ENCODE measurements around the gene NCBP1. TPM values are rescaled to one million over a fixed set of nuclear protein-coding genes. Genes with fewer than 3 reads are reported as not detected.

NCBP1 gene
- total RNA-seq, 2 experiments from 2014 or later, result 50.7 to 53.5 TPM

- intact Hi-C loops (cut with DNase I, micrococcal nuclease), result loop anchor here (1.0 to 5.0 kb wide), 5 partner anchors 91 to 1066 kb away; no protein-coding TSS in a partner anchor
- no peak overlapping the region for H3K4me3 ChIP-seq (ENCODE audit: low read length)
Observed at GRCh38 chr9:97711223-97711626, 77.6 kb downstream of the NCBP1 start.

GRCh38 chr9:97714435-97714834 is 80.8 kb downstream of the NCBP1 start:
- peaks cover 33% of the 10 kb centered on the region for H3K4me1 Mint-ChIP-seq (ENCODE audit: low read depth)
- TF ChIP-seq CTCF (IDR thresholded peaks at IDR 0.05), result no peak

More at GRCh38 chr9:97711223-97711626, 77.6 kb downstream of the NCBP1 start:
- Mint-ChIP-seq H3K9me3 (no peaks in the 10 kb centered on the region), H3K4me3 (no peak overlapping the region), H3K27ac (no peak overlapping the region), H3K4me1 (ENCODE audit: low read depth) (peaks cover 33% of the 10 kb centered on the region), H3K36me3 (ENCODE audit: low read depth) (no peaks in the 10 kb centered on the region), H3K27me3 (peaks cover 15% of the 10 kb centered on the region)
- peak; percentile 50 for ATAC-seq (ENCODE audit: poor library complexity)
- H3K27ac ChIP-seq (ENCODE audit: low read depth in 1 of 2, low read length in 2 of 2), result no peak overlapping the region
- no peak for TF ChIP-seq CTCF (IDR thresholded peaks at IDR 0.05)
- DNase-seq, result peak in 3 of 14 experiments; percentile 3 to 21 (median 15)
- CTCF ChIA-PET, result no interaction called here
- peaks cover 0 to 5% of the 10 kb centered on the region in 2 experiments for H3K27me3 ChIP-seq (ENCODE audit: control insufficient read depth in 1 of 2, insufficient read depth in 2 of 2, low read length in 2 of 2)
- no peaks in the 10 kb centered on the region for H3K9me3 ChIP-seq (ENCODE audit: control insufficient read depth in 1 of 2, insufficient read depth in 1 of 2, low read length in 2 of 2)
- POLR2A ChIA-PET, result interaction anchor here (0.6 kb wide), 1 partner anchor 212 kb away, joined by 3 read pairs; no protein-coding TSS in a partner anchor
- no peaks in the 10 kb centered on the region for H3K36me3 ChIP-seq (ENCODE audit: insufficient read depth, low read length)
- H3K4me1 ChIP-seq (ENCODE audit: insufficient read depth, low read length), result peaks cover 22% of the 10 kb centered on the region

GRCh38 chr9:97717866-97718265 is 84.2 kb downstream of the NCBP1 start:
- Histone ChIP-seq H3K4me3 (ENCODE audit: low read length) (no peak overlapping the region), H3K36me3 (ENCODE audit: insufficient read depth, low read length) (no peaks in the 10 kb centered on the region), H3K4me1 (ENCODE audit: insufficient read depth, low read length) (peaks cover 9% of the 10 kb centered on the region), H3K9me3 (ENCODE audit: control insufficient read depth in 1 of 2, insufficient read depth in 1 of 2, low read length in 2 of 2) (peaks cover 0 to 6% of the 10 kb centered on the region in 2 experiments), H3K27ac (ENCODE audit: low read depth in 1 of 2, low read length in 2 of 2) (no peak overlapping the region), H3K27me3 (ENCODE audit: control insufficient read depth in 1 of 2, insufficient read depth in 2 of 2, low read length in 2 of 2) (peaks cover 0 to 3% of the 10 kb centered on the region in 2 experiments)
- peaks cover 14% of the 10 kb centered on the region for H3K27me3 Mint-ChIP-seq
- POLR2A ChIA-PET, result interaction anchor here (1.2 kb wide), 1 partner anchor 187 kb away, joined by 3 read pairs; no protein-coding TSS in a partner anchor
- ATAC-seq (ENCODE audit: poor library complexity) (no peak), DNase-seq (no peak)
- no peak overlapping the region for H3K27ac Mint-ChIP-seq
- H3K36me3 Mint-ChIP-seq (ENCODE audit: low read depth), result no peaks in the 10 kb centered on the region
- H3K4me1 Mint-ChIP-seq (ENCODE audit: low read depth), result peaks cover 19% of the 10 kb centered on the region
- no peak overlapping the region for H3K4me3 Mint-ChIP-seq
- CTCF ChIA-PET, result interaction anchor here (0.6 to 0.9 kb wide), 2 partner anchors 14 to 1043 kb away, joined by 3 read pairs; no protein-coding TSS in a partner anchor
- H3K9me3 Mint-ChIP-seq, result peaks cover 5% of the 10 kb centered on the region
- intact Hi-C loops (cut with DNase I, micrococcal nuclease), result no loop called here
- TF ChIP-seq CTCF (IDR thresholded peaks at IDR 0.05), result no peak

More at GRCh38 chr9:97714435-97714834, 80.8 kb downstream of the NCBP1 start:
- no peak overlapping the region for H3K27ac ChIP-seq (ENCODE audit: low read depth in 1 of 2, low read length in 2 of 2)
- CTCF ChIA-PET, result no interaction called here
- H3K36me3 ChIP-seq (ENCODE audit: insufficient read depth, low read length), result no peaks in the 10 kb centered on the region
- Mint-ChIP-seq H3K9me3 (peaks cover 2% of the 10 kb centered on the region), H3K36me3 (ENCODE audit: low read depth) (no peaks in the 10 kb centered on the region), H3K27ac (no peak overlapping the region), H3K27me3 (peaks cover 12% of the 10 kb centered on the region), H3K4me3 (no peak overlapping the region)
- no peak overlapping the region for H3K4me3 ChIP-seq (ENCODE audit: low read length)
- peak; percentile 30 for ATAC-seq (ENCODE audit: poor library complexity)
- H3K27me3 ChIP-seq (ENCODE audit: control insufficient read depth in 1 of 2, insufficient read depth in 2 of 2, low read length in 2 of 2), result peaks cover 0 to 5% of the 10 kb centered on the region in 2 experiments
- peak in 4 of 14 experiments; percentile 19 to 62 (median 44) for DNase-seq
- peaks cover 22% of the 10 kb centered on the region for H3K4me1 ChIP-seq (ENCODE audit: insufficient read depth, low read length)
- POLR2A ChIA-PET, result no interaction called here
- intact Hi-C loops (cut with DNase I, micrococcal nuclease), result loop anchor here (5.0 kb wide), 2 partner anchors 88 to 1063 kb away; no protein-coding TSS in a partner anchor
- H3K9me3 ChIP-seq (ENCODE audit: control insufficient read depth in 1 of 2, insufficient read depth in 1 of 2, low read length in 2 of 2), result no peaks in the 10 kb centered on the region
